ENCODE results near the gene CAMSAP3.

The CAMSAP3 gene

DNA sequence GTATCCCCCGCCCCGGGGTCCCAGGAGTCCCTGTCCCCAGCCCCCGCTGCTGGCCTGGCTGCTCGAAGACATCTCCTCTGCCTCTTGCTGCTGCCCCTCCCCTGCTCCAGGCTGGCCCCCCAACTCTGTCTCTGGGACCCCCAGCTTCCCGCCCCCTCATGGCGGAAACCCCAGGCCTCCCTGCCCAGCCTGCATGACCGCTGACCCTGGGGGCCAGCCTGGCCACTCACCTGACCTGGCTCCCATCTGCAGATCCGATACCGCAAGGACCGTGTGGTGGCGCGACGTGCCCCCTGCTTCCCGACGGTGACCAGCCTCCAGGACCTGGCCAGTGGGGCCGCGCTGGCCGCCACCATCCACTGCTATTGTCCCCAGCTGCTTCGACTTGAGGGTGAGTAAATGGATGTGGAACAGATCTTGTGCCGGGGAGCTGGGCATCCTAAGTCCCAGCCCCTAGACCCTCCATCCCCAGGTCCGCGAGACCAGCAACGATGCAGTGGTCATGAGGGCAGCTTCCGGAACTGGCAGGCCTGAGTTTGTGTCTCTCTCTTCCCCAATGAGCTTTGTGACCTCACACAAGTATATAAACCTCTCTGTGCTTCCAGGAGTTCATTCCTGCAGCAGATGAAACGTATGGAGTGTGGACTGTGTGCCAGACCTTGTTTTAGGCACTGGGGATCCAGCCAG lies 12.4 kb downstream of the CAMSAP3 start:
- Mint-ChIP-seq H3K27me3 (peaks cover 27% of the 10 kb centered on the region), H3K36me3 (ENCODE audit: insufficient read depth) (peaks cover 5% of the 10 kb centered on the region), H3K27ac (ENCODE audit: low read depth) (no peak overlapping the region), H3K9me3 (no peaks in the 10 kb centered on the region), H3K4me3 (no peak overlapping the region), H3K4me1 (no peaks in the 10 kb centered on the region)
- DNase-seq (ENCODE audit: low spot score in 2 of 2) (no peak), ATAC-seq (replicated peaks; ENCODE audit: extremely low read depth, poor library complexity, severe bottlenecking) (no peak)

DNA sequence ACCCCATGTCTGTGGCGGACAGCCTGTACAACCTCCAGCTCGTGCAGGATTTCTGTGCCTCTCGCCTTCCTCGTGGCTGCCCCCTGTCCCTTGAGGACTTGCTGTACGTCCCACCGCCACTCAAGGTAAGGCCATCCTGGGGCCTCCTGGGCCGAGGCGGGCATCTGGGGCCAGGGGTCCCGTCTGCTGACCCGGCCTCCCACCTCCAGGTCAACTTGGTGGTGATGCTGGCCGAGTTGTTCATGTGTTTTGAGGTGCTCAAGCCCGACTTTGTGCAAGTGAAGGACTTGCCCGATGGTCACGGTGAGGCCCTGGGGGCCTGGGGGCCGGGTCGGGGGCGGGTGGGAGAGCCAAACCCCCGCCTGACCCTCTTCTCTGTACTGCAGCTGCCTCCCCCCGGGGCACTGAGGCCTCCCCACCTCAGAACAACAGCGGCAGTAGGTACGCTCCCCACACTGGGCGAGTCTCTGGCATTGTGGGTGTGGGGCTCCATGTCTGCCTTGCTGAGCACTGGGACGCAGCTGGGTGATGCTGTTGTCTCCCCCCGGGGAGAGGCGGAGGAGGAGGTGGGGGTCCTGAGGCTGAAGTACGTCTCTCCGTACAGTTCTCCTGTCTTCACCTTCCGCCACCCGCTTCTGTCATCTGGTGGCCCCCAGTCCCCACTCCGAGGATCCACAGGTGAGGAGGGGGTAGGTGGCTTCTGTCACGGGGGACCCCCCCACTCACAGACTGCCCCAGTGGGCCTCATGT lies 15.0 kb downstream of the CAMSAP3 start:
- Mint-ChIP-seq H3K4me1 (no peaks in the 10 kb centered on the region), H3K9me3 (no peaks in the 10 kb centered on the region), H3K36me3 (ENCODE audit: insufficient read depth) (peaks cover 5% of the 10 kb centered on the region), H3K27me3 (peaks cover 2% of the 10 kb centered on the region), H3K27ac (ENCODE audit: low read depth) (no peak overlapping the region), H3K4me3 (no peak overlapping the region)
- no peak for DNase-seq (ENCODE audit: low spot score in 2 of 2)
- ATAC-seq (replicated peaks; ENCODE audit: extremely low read depth, poor library complexity, severe bottlenecking): no peak

DNA sequence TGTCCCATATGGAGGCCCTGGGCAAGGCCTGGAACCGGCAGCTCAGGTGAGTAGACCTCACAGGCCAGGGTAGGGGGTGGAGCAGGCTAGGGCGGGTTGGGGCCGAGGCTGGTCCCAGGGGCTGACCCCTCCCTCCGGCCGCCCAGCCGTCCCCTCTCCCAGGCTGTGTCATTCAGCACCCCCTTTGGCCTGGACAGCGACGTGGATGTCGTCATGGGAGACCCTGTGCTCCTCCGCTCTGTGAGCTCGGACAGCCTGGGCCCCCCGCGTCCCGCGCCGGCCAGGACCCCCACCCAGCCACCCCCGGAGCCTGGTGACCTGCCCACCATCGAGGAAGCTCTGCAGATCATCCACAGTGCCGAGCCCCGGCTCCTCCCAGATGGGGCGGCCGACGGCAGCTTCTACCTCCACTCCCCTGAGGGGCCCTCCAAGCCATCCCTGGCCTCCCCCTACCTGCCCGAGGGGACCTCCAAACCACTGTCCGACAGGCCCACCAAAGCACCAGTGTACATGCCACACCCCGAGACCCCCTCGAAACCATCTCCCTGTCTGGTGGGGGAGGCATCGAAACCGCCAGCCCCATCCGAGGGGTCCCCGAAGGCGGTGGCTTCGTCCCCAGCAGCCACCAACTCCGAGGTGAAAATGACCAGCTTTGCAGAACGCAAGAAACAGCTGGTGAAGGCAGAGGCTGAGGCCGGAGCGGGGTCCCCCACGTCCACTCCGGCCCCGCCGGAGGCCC lies 16.0 kb downstream of the CAMSAP3 start:
- Mint-ChIP-seq H3K4me1 (no peaks in the 10 kb centered on the region), H3K27ac (ENCODE audit: low read depth) (no peak overlapping the region), H3K4me3 (no peak overlapping the region), H3K9me3 (no peaks in the 10 kb centered on the region), H3K27me3 (no peaks in the 10 kb centered on the region), H3K36me3 (ENCODE audit: insufficient read depth) (peaks cover 5% of the 10 kb centered on the region)
- DNase-seq (ENCODE audit: low spot score in 2 of 2) (no peak), ATAC-seq (replicated peaks; ENCODE audit: extremely low read depth, poor library complexity, severe bottlenecking) (no peak)

DNA sequence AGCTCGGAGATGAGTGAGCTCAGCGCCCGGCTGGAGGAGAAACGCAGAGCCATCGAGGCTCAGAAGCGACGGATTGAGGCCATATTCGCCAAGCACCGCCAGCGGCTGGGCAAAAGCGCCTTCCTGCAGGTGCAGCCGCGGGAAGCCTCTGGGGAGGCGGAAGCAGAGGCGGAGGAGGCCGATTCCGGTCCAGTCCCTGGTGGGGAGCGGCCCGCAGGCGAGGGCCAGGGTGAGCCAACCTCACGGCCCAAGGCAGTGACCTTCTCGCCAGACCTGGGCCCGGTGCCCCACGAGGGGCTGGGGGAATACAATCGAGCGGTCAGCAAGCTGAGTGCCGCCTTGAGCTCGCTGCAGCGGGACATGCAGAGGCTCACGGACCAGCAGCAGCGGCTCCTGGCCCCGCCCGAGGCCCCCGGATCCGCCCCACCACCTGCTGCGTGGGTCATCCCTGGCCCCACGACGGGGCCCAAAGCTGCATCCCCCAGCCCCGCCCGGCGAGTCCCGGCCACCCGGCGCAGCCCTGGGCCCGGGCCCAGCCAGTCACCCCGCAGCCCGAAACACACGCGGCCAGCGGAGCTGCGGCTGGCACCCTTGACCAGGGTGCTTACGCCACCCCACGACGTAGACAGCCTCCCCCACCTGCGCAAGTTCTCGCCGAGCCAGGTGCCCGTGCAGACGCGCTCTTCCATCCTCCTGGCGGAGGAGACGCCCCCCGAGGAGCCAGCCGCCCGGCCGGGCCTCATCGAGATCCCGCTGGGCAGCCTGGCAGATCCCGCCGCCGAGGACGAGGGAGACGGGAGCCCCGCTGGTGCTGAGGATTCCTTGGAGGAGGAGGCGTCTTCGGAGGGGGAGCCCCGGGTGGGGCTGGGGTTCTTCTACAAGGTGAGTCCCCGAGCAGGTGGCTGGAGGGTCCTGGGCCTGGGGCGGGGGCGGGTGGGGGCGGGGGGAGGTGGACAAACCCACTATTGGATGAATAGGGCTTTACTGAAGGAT lies 16.9 kb downstream of the CAMSAP3 start:
- Mint-ChIP-seq H3K4me1 (no peaks in the 10 kb centered on the region), H3K9me3 (no peaks in the 10 kb centered on the region), H3K36me3 (ENCODE audit: insufficient read depth) (peaks cover 6% of the 10 kb centered on the region), H3K27ac (ENCODE audit: low read depth) (no peak overlapping the region), H3K4me3 (no peak overlapping the region), H3K27me3 (no peaks in the 10 kb centered on the region)
- DNase-seq (ENCODE audit: low spot score in 2 of 2): no peak
- no peak for ATAC-seq (replicated peaks; ENCODE audit: extremely low read depth, poor library complexity, severe bottlenecking)

DNA sequence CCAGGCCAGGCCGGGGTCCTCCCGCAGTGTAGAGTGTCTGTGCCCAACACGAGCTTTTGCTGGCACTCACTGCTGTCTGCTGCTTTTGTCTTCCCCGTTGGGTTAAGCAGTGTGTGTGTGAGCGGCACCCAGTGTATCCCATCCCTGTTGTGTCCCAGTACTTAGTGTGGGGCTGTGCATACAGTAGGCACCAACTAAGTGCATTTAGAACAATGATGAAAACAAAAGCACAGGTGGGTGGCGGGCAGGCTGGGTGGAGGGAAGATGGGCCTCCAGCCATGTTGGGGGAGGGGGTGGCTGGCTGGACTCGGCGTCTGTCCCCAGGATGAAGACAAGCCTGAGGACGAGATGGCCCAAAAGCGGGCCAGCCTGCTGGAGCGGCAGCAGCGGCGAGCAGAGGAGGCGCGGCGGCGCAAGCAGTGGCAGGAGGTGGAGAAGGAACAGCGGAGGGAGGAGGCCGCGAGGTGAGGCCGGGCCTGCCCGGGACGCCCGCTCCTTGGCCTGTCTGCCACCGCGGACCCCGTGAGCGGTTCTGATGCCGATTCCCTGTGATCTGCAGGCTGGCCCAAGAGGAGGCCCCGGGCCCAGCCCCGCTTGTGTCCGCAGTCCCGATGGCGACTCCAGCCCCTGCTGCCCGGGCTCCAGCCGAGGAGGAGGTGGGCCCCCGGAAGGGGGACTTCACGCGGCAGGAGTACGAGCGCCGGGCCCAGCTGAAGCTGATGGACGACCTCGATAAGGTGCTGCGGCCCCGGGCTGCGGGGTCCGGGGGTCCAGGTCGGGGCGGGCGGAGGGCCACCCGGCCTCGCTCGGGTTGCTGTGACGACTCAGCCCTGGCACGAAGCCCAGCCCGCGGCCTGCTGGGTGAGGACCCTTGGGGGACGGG lies 19.4 kb downstream of the CAMSAP3 start:
- Mint-ChIP-seq H3K4me3 (no peak overlapping the region), H3K27ac (ENCODE audit: low read depth) (no peak overlapping the region), H3K4me1 (peaks cover 8% of the 10 kb centered on the region), H3K36me3 (ENCODE audit: insufficient read depth) (peaks cover 15% of the 10 kb centered on the region), H3K27me3 (no peaks in the 10 kb centered on the region), H3K9me3 (no peaks in the 10 kb centered on the region)
- DNase-seq (ENCODE audit: low spot score in 2 of 2) (no peak), ATAC-seq (replicated peaks; ENCODE audit: extremely low read depth, poor library complexity, severe bottlenecking) (no peak)

DNA sequence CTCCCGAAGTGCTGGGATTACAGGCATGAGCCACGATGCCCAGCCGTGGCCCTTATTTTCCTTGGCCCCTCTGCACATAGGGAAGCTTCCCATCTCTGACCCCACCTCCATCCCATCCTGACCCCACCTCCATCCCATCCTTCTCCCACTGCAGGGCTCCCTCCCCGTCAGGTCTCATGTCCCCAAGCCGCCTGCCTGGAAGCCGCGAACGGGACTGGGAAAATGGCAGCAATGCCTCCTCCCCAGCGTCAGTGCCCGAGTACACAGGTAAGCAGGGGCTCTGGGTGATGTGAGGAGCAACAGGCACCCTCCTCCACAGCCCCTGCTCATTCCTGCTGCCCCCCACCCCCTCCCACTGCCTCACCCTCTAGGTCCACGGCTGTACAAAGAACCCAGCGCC lies 21.5 kb downstream of the CAMSAP3 start:
- Mint-ChIP-seq H3K9me3 (no peaks in the 10 kb centered on the region), H3K27ac (ENCODE audit: low read depth) (no peak overlapping the region), H3K36me3 (ENCODE audit: insufficient read depth) (peaks cover 22% of the 10 kb centered on the region), H3K4me1 (peaks cover 8% of the 10 kb centered on the region), H3K4me3 (no peak overlapping the region), H3K27me3 (no peaks in the 10 kb centered on the region)
- ATAC-seq (replicated peaks; ENCODE audit: extremely low read depth, poor library complexity, severe bottlenecking) (no peak), DNase-seq (ENCODE audit: low spot score in 2 of 2) (no peak)

DNA sequence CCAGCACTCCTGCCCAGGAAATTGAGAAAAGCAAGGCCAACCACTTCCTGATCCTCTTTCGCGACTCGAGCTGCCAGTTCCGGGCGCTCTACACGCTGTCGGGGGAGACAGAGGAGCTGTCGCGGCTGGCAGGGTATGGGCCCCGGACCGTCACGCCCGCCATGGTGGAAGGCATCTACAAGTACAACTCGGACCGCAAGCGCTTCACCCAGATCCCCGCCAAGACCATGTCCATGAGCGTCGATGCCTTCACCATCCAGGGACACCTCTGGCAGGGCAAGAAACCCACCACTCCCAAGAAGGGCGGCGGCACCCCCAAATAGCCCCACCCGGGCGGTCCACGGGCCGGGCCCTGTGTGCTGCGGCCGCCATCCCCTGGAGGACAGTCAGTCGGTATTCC lies 22.1 kb downstream of the CAMSAP3 start:
- Mint-ChIP-seq H3K27ac (ENCODE audit: low read depth) (peak overlapping the region; percentile 50), H3K36me3 (ENCODE audit: insufficient read depth) (peaks cover 22% of the 10 kb centered on the region)
- no peak for DNase-seq (ENCODE audit: low spot score in 2 of 2)

DNA sequence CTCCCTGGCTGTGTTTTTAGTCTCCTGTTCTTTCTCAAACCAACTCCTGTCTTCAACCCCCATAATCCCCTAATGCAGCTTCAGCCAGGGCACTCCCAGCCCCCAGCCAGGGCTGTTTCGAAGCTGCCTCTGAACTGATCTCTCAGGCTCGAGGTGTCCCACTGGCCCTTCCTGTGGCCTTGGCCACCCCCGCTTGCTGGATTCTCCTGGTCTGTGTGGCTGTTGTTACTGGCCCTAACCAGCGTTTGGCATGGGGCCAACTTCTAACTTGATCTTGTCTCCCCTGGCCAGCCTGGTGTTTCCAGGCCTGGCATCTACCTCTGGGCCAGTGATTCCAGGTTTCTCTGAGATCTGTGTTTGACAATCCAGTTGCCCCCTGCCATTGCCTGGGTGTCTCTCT lies 22.7 kb downstream of the CAMSAP3 start:
- H3K9me3 Mint-ChIP-seq: no peaks in the 10 kb centered on the region
- H3K36me3 Mint-ChIP-seq (ENCODE audit: insufficient read depth): peaks cover 26% of the 10 kb centered on the region
- no peaks in the 10 kb centered on the region for H3K27me3 Mint-ChIP-seq
- no peak for ATAC-seq (replicated peaks; ENCODE audit: extremely low read depth, poor library complexity, severe bottlenecking)
- H3K27ac Mint-ChIP-seq (ENCODE audit: low read depth): peak overlapping the region; percentile 50
- DNase-seq (ENCODE audit: low spot score in 2 of 2): no peak
- no peak overlapping the region for H3K4me3 Mint-ChIP-seq
- H3K4me1 Mint-ChIP-seq: peaks cover 8% of the 10 kb centered on the region

More for the DNA sequence above, 22.1 kb downstream of the CAMSAP3 start:
- ATAC-seq (replicated peaks; ENCODE audit: extremely low read depth, poor library complexity, severe bottlenecking): no peak
- no peak overlapping the region for H3K4me3 Mint-ChIP-seq
- no peaks in the 10 kb centered on the region for H3K27me3 Mint-ChIP-seq
- no peaks in the 10 kb centered on the region for H3K9me3 Mint-ChIP-seq
- peaks cover 8% of the 10 kb centered on the region for H3K4me1 Mint-ChIP-seq

DNA sequence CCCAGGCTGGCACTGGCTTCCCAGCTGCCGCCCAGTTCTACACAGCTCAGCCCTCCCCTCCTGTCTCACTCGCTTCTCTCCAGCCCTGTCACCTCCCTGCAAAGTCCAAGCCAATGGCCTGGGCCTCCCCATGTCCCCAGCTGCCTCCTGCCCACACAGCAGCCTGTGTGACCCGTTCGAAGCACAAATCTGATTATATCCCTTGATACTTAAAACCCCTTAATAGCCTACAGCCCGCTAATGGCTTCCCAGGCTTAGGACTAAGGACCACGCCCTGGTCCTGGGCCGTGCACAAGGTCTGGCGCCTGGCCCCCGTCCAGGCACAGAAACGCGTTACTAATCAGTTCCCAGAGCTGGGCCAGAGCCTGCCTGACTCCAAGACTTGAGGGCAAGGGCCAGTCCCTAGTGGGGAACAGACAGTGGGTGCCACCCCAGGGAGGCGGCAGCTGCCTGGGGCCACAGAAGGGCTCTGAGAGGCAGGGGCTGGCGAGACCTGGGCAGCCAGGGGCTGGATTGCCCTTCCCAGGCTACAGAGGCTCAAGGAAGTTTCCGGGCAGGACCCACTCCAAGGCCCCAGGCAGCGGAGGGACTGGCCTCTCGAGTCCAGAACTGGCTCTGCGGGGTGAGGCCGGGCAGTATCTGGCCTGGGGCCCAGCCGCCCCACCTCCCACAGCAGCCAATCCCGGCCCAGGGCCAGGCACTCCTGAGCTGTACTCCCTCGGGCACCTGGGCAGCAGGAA lies 23.3 kb downstream of the CAMSAP3 start:
- DNase-seq (ENCODE audit: low spot score in 2 of 2) (no peak), ATAC-seq (replicated peaks; ENCODE audit: extremely low read depth, poor library complexity, severe bottlenecking) (no peak)
- Mint-ChIP-seq H3K27ac (ENCODE audit: low read depth) (peak overlapping the region; percentile 50), H3K4me1 (peaks cover 8% of the 10 kb centered on the region), H3K27me3 (no peaks in the 10 kb centered on the region), H3K36me3 (ENCODE audit: insufficient read depth) (peaks cover 30% of the 10 kb centered on the region), H3K9me3 (no peaks in the 10 kb centered on the region), H3K4me3 (no peak overlapping the region)

DNA sequence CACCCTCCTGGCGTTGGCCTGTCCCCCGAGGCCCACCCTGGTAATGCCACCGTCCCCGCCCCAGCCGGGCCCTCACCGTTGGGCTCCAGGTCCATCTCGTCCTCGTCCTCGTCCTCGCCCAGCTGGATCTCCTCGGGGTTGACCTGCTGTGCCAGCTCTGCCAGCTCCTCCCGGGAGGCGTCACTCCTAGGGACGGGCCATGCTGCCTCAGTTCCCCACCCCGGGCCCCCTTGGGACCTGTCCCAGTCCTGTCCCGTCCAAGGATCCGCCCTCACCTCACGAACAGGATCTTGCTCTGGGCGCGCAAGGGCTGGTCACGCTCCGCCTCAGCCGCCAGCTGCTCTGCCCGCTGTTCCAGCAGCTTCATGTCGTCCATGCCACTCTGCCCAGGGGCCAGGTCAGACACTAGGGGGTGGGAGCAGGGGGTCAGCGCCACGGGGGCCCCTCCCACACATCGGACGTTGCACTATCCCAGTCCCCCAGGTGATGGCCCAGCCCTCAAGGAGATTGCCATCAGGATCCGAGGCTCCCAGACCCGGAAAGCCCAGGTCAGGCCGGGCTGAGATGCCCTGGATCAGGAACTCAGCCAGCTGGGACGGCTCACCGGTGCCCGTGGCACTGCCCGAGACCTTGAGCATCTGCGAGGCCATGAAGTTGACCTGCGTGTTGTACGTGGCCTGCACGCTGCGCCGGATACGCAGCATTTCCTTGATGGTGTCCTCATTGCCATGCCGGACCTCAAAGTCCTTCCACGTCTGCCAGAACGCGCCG lies 24.2 kb downstream of the CAMSAP3 start:
- Mint-ChIP-seq H3K9me3 (no peaks in the 10 kb centered on the region), H3K4me1 (peaks cover 8% of the 10 kb centered on the region), H3K36me3 (ENCODE audit: insufficient read depth) (peaks cover 34% of the 10 kb centered on the region), H3K27me3 (no peaks in the 10 kb centered on the region), H3K4me3 (no peak overlapping the region), H3K27ac (ENCODE audit: low read depth) (no peak overlapping the region)
- DNase-seq (ENCODE audit: low spot score in 2 of 2) (no peak), ATAC-seq (replicated peaks; ENCODE audit: extremely low read depth, poor library complexity, severe bottlenecking) (no peak)
